ENCODE measurements around the gene NTHL1.

NTHL1 gene

GRCh38 chr16:2062801-2063200 lies 15.2 kb upstream of the NTHL1 start:
- DNase-seq: no peak

- no peak for DNase-seq
Observed at GRCh38 chr16:2061526-2061925, 13.9 kb upstream of the NTHL1 start.

- no peak for DNase-seq
Observed at GRCh38 chr16:2061023-2061422, 13.4 kb upstream of the NTHL1 start.

- DNase-seq: no peak
Observed at GRCh38 chr16:2060346-2060745, 12.7 kb upstream of the NTHL1 start.

GRCh38 chr16:2058872-2059271 lies 11.2 kb upstream of the NTHL1 start:
- no peak for DNase-seq

GRCh38 chr16:2058420-2058819 lies 10.8 kb upstream of the NTHL1 start:
- no peak for DNase-seq

DNA sequence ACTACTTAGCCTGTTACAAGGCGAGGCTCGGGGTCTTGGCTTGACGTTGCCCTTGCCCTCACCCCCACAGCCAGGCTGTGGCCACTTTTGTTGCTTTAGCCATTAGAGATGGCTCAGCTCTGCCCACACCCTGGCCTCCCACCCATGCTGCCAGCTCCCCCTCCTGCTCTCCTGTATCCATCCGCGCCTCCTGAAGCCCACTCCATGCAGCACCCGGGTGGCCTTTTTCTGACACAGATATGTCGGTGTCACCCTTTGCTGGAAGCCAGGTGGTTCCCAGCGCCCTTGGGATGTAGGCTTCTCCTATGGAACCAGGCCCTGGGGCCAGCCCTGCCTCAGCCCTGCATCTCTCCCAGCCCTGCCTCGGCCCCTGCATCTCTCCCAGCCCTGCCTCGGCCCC lies 9.8 kb upstream of the NTHL1 start:
- DNase-seq: no peak

DNA sequence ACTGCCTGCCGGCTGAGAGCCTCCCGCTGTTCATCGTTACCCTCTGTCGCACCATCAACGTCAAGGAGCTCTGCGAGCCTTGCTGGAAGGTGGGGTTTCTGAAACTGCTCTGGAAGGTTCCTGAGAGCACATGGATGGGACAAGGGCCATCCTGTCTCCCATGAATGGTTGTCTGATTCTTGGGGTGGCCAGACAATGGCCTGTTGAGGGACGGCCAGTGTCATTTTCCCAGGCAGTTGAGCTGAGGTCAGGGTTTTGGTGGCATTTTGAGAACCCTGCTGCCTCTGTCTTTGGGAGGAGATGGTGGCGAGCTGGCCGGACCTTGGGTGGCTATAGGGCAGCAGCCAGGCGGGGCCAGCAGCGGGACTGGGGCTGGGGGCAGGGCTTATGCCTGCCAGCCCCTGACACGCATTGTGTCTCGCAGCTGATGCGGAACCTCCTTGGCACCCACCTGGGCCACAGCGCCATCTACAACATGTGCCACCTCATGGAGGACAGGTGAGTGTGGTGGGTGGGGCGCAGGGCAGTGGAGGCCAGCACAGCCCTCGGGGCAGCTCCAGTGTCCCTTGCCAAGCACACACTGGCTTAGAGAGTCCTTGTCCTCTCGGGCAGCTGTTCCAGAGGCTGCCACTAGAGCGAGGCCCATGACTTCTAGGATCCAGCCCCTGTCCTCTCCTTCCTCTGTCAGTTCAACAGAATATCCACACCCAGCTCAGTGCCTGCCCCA lies 9.2 kb upstream of the NTHL1 start:
- no peak for DNase-seq

GRCh38 chr16:2056077-2056476 lies 8.4 kb upstream of the NTHL1 start:
- DNase-seq: no peak

DNA sequence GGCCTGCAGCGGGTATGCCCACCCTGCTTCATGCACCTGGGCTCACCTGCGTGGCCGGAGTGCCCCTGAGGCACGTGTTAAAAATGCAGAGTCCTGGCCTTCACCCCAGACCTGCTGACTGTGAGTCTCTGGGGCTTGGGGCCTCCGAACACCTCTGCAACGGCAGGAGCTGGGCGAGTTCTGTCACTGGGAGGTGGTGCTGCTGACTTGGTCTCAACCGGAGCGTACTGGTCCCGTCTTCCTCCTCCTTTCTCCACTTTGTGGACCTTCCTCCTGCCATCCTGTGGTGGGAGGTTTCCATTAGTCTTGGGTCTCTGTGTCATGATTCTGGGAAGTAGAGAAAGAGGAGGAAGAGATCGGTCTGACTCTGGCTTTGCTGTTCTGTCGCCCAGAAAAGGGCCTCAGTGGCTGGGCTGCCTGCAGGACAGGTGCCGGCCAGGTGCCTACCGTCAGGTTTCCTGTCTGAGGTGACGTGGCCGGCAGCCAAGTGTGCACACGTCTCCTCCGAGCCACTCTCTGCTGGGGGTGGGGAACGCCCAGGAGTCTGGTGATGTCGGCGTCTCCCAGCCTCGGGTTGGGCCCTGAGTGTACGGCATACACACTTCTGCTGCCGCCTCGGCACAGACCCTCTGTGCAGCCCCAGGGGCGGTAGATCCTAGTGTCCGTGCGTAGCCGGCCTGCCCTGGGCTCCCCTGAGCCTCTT lies 7.1 kb upstream of the NTHL1 start:
- DNase-seq: no peak

GRCh38 chr16:2053897-2054296 lies 6.3 kb upstream of the NTHL1 start:
- DNase-seq: no peak

- DNase-seq: no peak
Observed at GRCh38 chr16:2053211-2053610, 5.6 kb upstream of the NTHL1 start.

DNA sequence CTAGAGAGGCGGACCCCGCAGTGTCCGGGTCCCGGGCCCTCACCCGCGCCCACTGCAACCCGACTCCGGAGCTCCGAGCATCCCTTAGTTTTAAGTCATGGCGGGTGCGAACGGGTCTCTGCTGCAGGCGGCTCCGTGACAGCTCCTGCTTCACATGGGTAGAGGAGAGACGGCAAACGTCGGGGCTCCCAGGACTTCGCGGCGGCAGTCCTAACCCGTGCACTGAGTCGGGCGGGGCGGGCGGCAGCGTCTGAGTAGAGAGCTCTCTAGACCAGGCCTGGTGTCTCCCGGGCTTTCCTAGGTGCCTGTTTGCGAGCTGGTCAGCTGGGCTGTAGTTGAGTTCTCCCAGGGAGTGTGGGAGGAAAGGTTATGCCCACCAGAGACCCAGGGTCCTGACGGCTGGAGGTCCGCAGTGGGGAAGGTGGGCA lies 496 bp upstream of the NTHL1 start:
- DNase-seq: peak in 1 of 2 experiments; percentile 9

GRCh38 chr16:2046893-2047329 lies 723 bp downstream of the NTHL1 start:
- no peak for DNase-seq

GRCh38 chr16:2045965-2046892 lies 1.4 kb downstream of the NTHL1 start:
- DNase-seq: no peak

GRCh38 chr16:2044541-2044940 lies 3.1 kb downstream of the NTHL1 start:
- no peak for DNase-seq

GRCh38 chr16:2043667-2044451 lies 3.8 kb downstream of the NTHL1 start:
- DNase-seq: no peak

- no peak for DNase-seq
Observed at GRCh38 chr16:2042986-2043666, 4.5 kb downstream of the NTHL1 start.

GRCh38 chr16:2042171-2042985 lies 5.3 kb downstream of the NTHL1 start:
- no peak for DNase-seq

DNA sequence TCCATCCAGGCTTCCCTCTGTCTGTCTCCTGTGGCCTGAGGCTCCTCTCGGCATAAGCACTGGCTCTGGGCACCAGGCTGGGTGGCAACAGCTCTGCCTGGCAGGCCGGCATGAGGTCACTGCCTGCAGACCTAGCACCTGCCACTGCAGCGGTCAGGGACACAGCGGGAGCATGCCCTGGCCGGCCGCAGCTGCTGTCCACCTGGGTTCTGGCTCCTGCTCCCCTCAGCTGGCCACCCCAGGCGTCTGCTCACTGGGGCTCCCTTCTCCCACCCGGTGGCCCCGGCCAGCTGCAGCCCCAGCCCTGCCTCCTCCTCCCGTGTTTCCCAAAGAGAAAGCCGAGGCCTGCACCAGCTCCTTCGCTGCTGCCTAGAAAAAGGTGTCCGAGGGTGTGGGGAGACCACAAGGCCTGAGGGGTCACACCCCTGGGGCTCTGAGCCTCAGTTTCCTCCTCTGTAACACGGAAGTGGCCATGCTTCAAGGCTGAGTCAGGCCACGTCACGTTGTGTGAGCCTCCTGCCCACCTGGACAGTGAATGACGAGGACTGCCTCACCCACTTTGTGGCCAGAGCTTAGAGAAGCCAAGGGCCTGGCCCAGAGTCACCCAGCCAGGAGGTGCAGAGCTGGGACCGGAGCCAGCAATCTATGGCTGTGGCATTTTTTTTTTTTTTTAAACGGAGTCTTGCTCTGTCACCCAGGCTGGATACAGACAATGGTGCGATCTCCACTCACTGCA lies 6.7 kb downstream of the NTHL1 start:
- no peak for DNase-seq

All from activated CD4-positive, alpha-beta T cell treated with anti-CD3 and anti-CD28 coated beads, Interleukin-2, amount 50 U/mL, for 4 hours (primary cell).